ENCODE results near the gene CIZ1. TPM values are rescaled to one million over a fixed set of nuclear protein-coding genes. Genes with fewer than 3 reads are reported as not detected.

Gene CIZ1
- total and polyA plus RNA-seq, 10 of the 15 experiments (the other 5 are each of a cell fraction or from before 2014, with no cell fraction given), result 1.8 to 91.6 (median 35.4) TPM

DNA sequence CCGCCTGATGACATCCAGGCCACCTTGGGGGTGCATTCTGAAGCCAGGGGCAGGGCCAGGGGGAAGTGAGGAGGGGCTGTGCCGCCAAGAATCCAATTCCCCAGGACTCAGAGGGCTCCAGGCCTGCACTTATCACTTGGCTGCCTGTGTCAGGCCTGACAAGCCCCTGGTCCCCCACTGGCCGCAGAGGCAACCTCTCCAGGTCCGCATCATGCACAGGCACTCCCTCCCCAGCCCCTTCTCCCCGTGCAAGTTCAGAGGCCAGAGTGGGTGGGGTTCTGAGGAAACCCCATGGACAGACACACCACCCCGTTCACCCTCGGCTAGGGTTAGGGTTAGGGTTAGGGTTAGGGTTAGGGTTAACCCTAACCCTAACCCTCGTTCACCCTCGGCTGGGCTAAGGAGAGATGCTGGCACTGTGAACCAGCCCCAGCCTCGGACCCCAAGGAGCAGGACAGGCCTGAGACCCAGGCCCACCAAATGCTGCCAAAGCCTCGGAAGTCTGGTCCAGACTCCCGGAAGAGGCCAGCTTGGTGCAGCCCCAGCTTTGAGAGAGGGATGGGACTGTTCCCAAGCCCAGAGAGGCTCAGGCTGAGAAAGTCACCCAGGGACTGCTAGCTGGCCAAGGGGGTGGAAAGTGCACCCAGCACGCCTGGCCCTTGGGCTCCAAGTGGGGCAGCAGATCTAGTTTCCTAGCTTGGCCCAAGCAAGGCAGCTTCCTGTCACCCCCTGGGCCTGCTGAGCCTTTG lies 37.3 kb downstream of the CIZ1 start (continued):
- no peak for TF ChIP-seq PRDM15 (CRISPR knock-in tag; IDR thresholded peaks at IDR 0.05)
- no peak for TF ChIP-seq ZNF274 (IDR thresholded peaks at IDR 0.05; ENCODE audit: insufficient read depth, insufficient read length)
- no peak for TF ChIP-seq CBFB (IDR thresholded peaks at IDR 0.05; ENCODE audit: low read depth)
- TF ChIP-seq YBX1 (IDR thresholded peaks at IDR 0.05), result no peak
- TF ChIP-seq CUX1 (IDR thresholded peaks at IDR 0.05; ENCODE audit: insufficient replicate concordance, low read depth, low read length), result no peak
- TF ChIP-seq MXI1 (IDR thresholded peaks at IDR 0.05; ENCODE audit: low read depth, low read length), result no peak
- TF ChIP-seq ZNF24 (IDR thresholded peaks at IDR 0.05), result no peak
